Sigmoid colon (tissue), 7 donors: ENCODE data around the gene MCCC1. TPM values are rescaled to one million over a fixed set of nuclear protein-coding genes. Genes with fewer than 3 reads are reported as not detected.

Source experiments
- DNase-seq: peaks from one replicate; pipeline ENCODE4 v3.0.0-alpha.2; 2019
- H3K27ac ChIP-seq, 4 donors: fragments of 200-600 bp; sonication (generic); one replicate each; pipeline ENCODE4 v1.5.1; 2016 to 2019; ENCODE audit warnings: mild to moderate bottlenecking in 1 of 4
- H3K27me3 ChIP-seq, 3 donors: fragments of 200-600 bp; sonication (generic); one replicate each; pipeline ENCODE4 v1.5.1; 2019; ENCODE audit warnings: mild to moderate bottlenecking in 1 of 3
- H3K36me3 ChIP-seq, 4 donors: fragments of 200-600 bp; sonication (generic); one replicate each; pipeline ENCODE4 v1.5.1; 2016 to 2019
- H3K4me1 ChIP-seq, 4 donors: fragments of 200-600 bp; sonication (generic); one replicate each; pipeline ENCODE4 v1.5.1; 2017 to 2019
- H3K4me3 ChIP-seq, 4 donors: fragments of 200-600 bp; sonication (generic); one replicate each; pipeline ENCODE4 v1.5.1; 2017 to 2019; ENCODE audit warnings: mild to moderate bottlenecking in 2 of 4, moderate library complexity in 1 of 4
- H3K9me3 ChIP-seq, 4 donors: fragments of 200-600 bp in 3 of 4; sonication (generic) in 3 of 4; one replicate each; pipeline versions ENCODE4 v1.5.1 to v1.6.1; 2013 to 2019
- EP300 ChIP-seq, 4 donors: sonication (generic); formaldehyde crosslinking; IDR thresholded peaks; one replicate each; pipeline ENCODE4 v1.6.1; 2017; ENCODE audit warnings: antibody characterized with exemption in 4 of 4
- POLR2A ChIP-seq, 2 donors: fragments of 450-650 bp; IDR thresholded peaks; one replicate each; pipeline ENCODE4 v1.6.1; 2016; ENCODE audit warnings: antibody characterized with exemption in 2 of 2, mild to moderate bottlenecking in 2 of 2, moderate library complexity in 2 of 2
- POLR2AphosphoS5 ChIP-seq, 4 donors: sonication (generic); formaldehyde crosslinking; IDR thresholded peaks; one replicate each; pipeline ENCODE4 v1.6.1; 2017; ENCODE audit warnings: antibody characterized with exemption in 4 of 4
- WGBS, 2 donors: extraction: QIAGEN DNeasy Blood & Tissue Kit; methylation state at CpG; one replicate each; pipeline ENCODE4 v1.1.7; 2013; 5-methylcytosine and 5-hydroxymethylcytosine counted together
- intact Hi-C: fragments of 100-400 bp; cut with DNase I; formaldehyde crosslinking; loops from one replicate; pipeline ENCODE4 v1.15.1; 2023
- polyA plus RNA-seq, 3 donors: library from polyadenylated mRNA; stranded (reverse); fragments of 200-250 nt; gene quantifications; one replicate each; pipeline ENCODE4 v1.2.3, GENCODE V29; 2013
- total RNA-seq, 4 donors: library from RNA; depleted of rRNA; stranded (reverse); fragments of >200 nt; gene quantifications; one replicate each; pipeline ENCODE4 v1.1.0, GENCODE V29; 2016
- TF ChIP-seq, protein P1 (sequence below), 4 experiments: fragments of 450-650 bp in 3 of 4; fragments of 200-600 bp in 1 of 4; IDR thresholded peaks; one replicate each; pipeline ENCODE4 v1.5.1; 2016 to 2019; ENCODE audit warnings: antibody characterized with exemption in 4 of 4, mild to moderate bottlenecking in 3 of 4, moderate library complexity in 2 of 4
- donor health status: healthy with polysubstance abuse.
- donor health status: Bipolar disorder and iron deficiency.
- donor health status: healthy.

MCCC1 gene
- total and polyA plus RNA-seq, 7 donors = 18.0 to 28.2 (median 21.4) TPM

- 99% methylated on average over 3 of the region's 3 CpGs for WGBS, 2 donors
- H3K4me1 ChIP-seq = no peaks in the 10 kb centered on the region
- intact Hi-C loops = no loop called here
- no peaks in the 10 kb centered on the region for H3K27me3 ChIP-seq
- no peak overlapping the region for H3K4me3 ChIP-seq
- H3K9me3 ChIP-seq = no peaks in the 10 kb centered on the region
- DNase-seq = no peak
- peaks cover 0 to 68% (median 15%) of the 10 kb centered on the region in 4 donors for H3K36me3 ChIP-seq
- H3K27ac ChIP-seq = no peak overlapping the region
- TF ChIP-seq POLR2A (IDR thresholded peaks at IDR 0.05) = no peak
- TF ChIP-seq EP300 (IDR thresholded peaks at IDR 0.05) = no peak
- TF ChIP-seq, protein P1, sequence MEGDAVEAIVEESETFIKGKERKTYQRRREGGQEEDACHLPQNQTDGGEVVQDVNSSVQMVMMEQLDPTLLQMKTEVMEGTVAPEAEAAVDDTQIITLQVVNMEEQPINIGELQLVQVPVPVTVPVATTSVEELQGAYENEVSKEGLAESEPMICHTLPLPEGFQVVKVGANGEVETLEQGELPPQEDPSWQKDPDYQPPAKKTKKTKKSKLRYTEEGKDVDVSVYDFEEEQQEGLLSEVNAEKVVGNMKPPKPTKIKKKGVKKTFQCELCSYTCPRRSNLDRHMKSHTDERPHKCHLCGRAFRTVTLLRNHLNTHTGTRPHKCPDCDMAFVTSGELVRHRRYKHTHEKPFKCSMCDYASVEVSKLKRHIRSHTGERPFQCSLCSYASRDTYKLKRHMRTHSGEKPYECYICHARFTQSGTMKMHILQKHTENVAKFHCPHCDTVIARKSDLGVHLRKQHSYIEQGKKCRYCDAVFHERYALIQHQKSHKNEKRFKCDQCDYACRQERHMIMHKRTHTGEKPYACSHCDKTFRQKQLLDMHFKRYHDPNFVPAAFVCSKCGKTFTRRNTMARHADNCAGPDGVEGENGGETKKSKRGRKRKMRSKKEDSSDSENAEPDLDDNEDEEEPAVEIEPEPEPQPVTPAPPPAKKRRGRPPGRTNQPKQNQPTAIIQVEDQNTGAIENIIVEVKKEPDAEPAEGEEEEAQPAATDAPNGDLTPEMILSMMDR (IDR thresholded peaks at IDR 0.05) = no peak
- no peak for TF ChIP-seq POLR2AphosphoS5 (IDR thresholded peaks at IDR 0.05)
Measured at GRCh38 chr3:183080628-183081027, 18.7 kb downstream of the MCCC1 start.

GRCh38 chr3:183074881-183075280 is 24.4 kb downstream of the MCCC1 start:
- peaks cover 0 to 39% (median 12%) of the 10 kb centered on the region in 4 donors for H3K36me3 ChIP-seq
- H3K4me3 ChIP-seq = no peak overlapping the region
- DNase-seq = no peak
- no peak overlapping the region for H3K27ac ChIP-seq
- intact Hi-C loops = no loop called here
- no peaks in the 10 kb centered on the region for H3K9me3 ChIP-seq
- no peaks in the 10 kb centered on the region for H3K4me1 ChIP-seq
- no peaks in the 10 kb centered on the region for H3K27me3 ChIP-seq
- WGBS, 2 donors = 95 to 98% methylated on average over 2 of the region's 2 CpGs
- no peak for TF ChIP-seq POLR2AphosphoS5 (IDR thresholded peaks at IDR 0.05)
- TF ChIP-seq, protein P1 (IDR thresholded peaks at IDR 0.05) = no peak
- TF ChIP-seq POLR2A (IDR thresholded peaks at IDR 0.05) = no peak
- TF ChIP-seq EP300 (IDR thresholded peaks at IDR 0.05) = no peak

DNA sequence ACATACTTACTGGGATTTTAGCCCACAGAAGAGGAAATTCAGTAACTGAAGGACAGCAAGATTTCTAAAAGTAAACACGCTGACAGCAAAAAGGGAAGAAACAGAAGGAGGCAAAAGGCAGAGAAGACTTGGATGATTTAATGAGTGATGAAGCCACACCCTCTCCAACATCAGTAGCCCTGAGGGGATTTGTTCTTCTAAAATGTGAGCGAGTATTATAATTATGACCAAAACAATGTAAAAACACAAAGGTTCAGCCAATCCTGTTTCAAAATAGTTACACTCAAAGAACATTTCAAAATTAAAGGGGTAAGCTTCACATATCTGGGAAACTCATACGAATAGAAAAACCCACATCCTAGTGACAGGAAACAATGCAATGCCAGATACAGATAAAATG is 25.0 kb downstream of the MCCC1 start:
- Histone ChIP-seq H3K27me3 (no peaks in the 10 kb centered on the region), H3K27ac (no peak overlapping the region), H3K4me1 (no peaks in the 10 kb centered on the region), H3K36me3 (peaks cover 0 to 39% (median 12%) of the 10 kb centered on the region in 4 donors), H3K9me3 (no peaks in the 10 kb centered on the region), H3K4me3 (no peak overlapping the region)
- 58 to 70% methylated on average over 3 of the region's 3 CpGs for WGBS, 2 donors
- TF ChIP-seq POLR2AphosphoS5 (IDR thresholded peaks at IDR 0.05) = no peak
- TF ChIP-seq, protein P1 (IDR thresholded peaks at IDR 0.05) = no peak
- intact Hi-C loops = no loop called here
- DNase-seq = no peak

DNA sequence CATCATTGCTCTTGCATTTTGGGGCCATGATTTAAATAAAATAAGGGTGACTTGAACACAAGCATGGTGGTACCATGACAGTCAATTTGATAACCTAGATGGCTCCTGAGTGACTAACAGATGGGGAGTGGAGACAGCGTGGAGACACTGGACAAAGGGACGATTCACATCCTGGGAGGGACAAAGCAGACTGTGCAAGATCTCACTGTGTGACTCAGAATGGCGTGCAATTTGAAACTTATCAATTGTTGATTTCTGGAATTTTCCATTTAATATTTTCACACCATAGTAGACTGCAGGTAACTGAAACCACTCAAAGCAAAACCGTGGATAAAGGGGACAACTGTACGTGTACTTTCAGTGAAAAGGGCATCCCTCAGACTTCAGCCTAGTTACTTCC is 25.5 kb downstream of the MCCC1 start:
- Histone ChIP-seq H3K27me3 (no peaks in the 10 kb centered on the region), H3K4me3 (no peak overlapping the region), H3K27ac (no peak overlapping the region), H3K9me3 (no peaks in the 10 kb centered on the region), H3K36me3 (peaks cover 0 to 42% (median 15%) of the 10 kb centered on the region in 4 donors), H3K4me1 (no peaks in the 10 kb centered on the region)
- WGBS, 2 donors = 81 to 87% methylated on average over 5 of the region's 5 CpGs
- TF ChIP-seq POLR2A (IDR thresholded peaks at IDR 0.05) = no peak
- no peak for TF ChIP-seq EP300 (IDR thresholded peaks at IDR 0.05)
- TF ChIP-seq POLR2AphosphoS5 (IDR thresholded peaks at IDR 0.05) = no peak
- TF ChIP-seq, protein P1 (IDR thresholded peaks at IDR 0.05) = no peak
- no peak for DNase-seq
- intact Hi-C loops = no loop called here

DNA sequence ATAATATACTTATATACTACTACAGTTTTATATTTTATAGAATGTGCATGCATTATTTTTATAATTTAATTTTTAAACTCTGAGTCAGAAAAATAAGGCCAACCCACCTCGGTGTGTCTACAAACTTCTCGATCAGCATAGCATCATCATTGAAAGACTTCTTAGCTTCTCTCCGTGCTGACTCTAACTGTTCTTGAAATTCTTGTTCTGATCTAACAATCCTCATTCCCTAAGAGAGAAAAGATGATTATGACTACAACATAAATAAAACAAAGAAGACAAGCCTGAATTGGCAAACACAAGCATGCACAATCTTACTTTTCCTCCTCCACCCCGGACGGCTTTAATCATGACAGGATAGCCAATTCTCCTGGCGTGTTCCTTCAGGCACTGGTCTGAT is 28.4 kb downstream of the MCCC1 start:
- no peaks in the 10 kb centered on the region for H3K9me3 ChIP-seq
- H3K4me3 ChIP-seq = no peak overlapping the region
- peaks cover 0 to 64% (median 19%) of the 10 kb centered on the region in 4 donors for H3K36me3 ChIP-seq
- intact Hi-C loops = no loop called here
- no peaks in the 10 kb centered on the region for H3K27me3 ChIP-seq
- no peak overlapping the region for H3K27ac ChIP-seq
- no peak for TF ChIP-seq POLR2AphosphoS5 (IDR thresholded peaks at IDR 0.05)
- TF ChIP-seq, protein P1 (IDR thresholded peaks at IDR 0.05) = no peak
- no peak for TF ChIP-seq EP300 (IDR thresholded peaks at IDR 0.05)
- no peak for TF ChIP-seq POLR2A (IDR thresholded peaks at IDR 0.05)
- WGBS, 2 donors = 96 to 97% methylated on average over 6 of the region's 6 CpGs
- no peaks in the 10 kb centered on the region for H3K4me1 ChIP-seq
- no peak for DNase-seq
